Epithelial cell of esophagus (primary cell): ENCODE results near the gene DNAJC24.

Experiments used
- DNase-seq: peaks from one replicate; pipeline ENCODE4 v3.0.0; 2010; ENCODE audit warnings: low read depth
- H3K4me3 ChIP-seq: 2 replicates; pipeline ENCODE4 v1.5.1; 2011; ENCODE audit warnings: mild to moderate bottlenecking, low read length, control low read depth
- CTCF ChIP-seq: IDR thresholded peaks from 2 replicates; pipeline ENCODE4 v1.5.1; 2011; ENCODE audit warnings: low read depth, mild to moderate bottlenecking, low read length, control low read depth, inconsistent platforms; ENCODE audit not compliant: insufficient read depth; ENCODE audit errors: missing control alignments

Gene DNAJC24

DNA sequence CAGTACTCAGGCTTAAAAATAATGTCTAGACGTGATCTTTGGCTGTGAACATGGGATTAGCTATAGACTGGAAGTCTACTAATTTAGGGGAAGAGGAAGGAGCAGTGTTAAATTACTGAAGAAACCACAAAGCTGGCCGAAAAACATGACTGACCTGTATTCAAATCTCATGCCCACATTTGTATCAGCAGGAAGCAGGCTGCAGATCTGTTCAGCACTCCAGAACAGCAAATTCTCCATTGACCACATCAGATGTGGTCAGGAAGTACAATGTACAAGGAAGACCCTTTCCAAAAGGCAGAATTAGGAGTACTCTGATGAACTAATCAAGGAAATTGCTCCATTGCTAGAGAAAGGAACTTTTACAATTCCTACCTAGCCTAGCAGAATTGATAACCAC, 31.9 kb upstream of the DNAJC24 start:
- no peak for TF ChIP-seq CTCF
- DNase-seq = no peak

GRCh38 chr11:31340903-31341572, 28.6 kb upstream of the DNAJC24 start:
- H3K4me3 ChIP-seq = no peak overlapping the region
- DNase-seq = peak; percentile 52
- peak; percentile 71 for TF ChIP-seq CTCF

More for the DNA sequence above, 31.9 kb upstream of the DNAJC24 start:
- H3K4me3 ChIP-seq = no peak overlapping the region

DNA sequence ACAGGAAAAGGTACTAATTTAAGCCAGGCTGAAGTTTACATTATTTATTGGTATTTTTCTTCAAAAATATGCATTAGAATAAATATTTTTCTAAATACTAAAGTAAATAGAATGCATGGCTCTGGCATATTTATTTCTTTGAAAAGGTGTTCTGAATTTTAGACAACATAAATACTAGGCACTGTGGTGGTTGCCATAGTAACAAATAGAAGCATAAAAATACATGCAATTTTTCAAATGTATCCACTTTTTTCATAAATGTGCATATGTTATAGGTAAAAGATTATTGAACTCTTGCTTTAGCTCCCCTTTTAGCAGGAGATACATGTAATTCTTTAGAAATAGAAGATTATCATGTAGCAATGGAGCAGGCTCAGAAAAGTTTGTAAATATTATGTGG, 18.5 kb upstream of the DNAJC24 start:
- TF ChIP-seq CTCF = no peak
- H3K4me3 ChIP-seq = no peak overlapping the region
- no peak for DNase-seq

GRCh38 chr11:31355131-31355530, 14.5 kb upstream of the DNAJC24 start:
- DNase-seq = peak; percentile 69
- no peak overlapping the region for H3K4me3 ChIP-seq
- TF ChIP-seq CTCF = no peak

DNA sequence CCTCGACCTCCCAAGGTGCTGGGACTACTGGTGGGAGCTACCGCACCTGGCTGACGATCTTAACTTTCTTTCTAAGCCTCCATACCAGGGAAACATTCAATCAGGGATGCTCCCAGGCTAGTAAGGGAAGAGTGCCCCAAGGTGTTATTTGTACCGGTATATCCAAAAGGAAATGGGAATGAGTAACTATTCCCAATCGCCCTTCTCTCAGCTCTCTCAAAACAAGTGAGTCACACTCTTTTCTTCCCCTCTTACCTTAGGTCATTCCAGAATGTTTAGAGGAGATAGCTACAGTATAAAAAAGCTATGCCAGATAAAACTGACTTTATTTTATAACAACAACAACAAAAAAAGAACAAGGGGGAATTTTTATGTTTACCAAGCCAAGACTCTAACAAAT, 13.8 kb upstream of the DNAJC24 start:
- peak; percentile 69 for DNase-seq
- no peak for TF ChIP-seq CTCF

GRCh38 chr11:31361743-31362142, 7.9 kb upstream of the DNAJC24 start:
- DNase-seq = no peak

More for the DNA sequence above, 13.8 kb upstream of the DNAJC24 start:
- no peak overlapping the region for H3K4me3 ChIP-seq

More at GRCh38 chr11:31361743-31362142, 7.9 kb upstream of the DNAJC24 start:
- TF ChIP-seq CTCF = no peak
- H3K4me3 ChIP-seq = no peak overlapping the region
